Glutamatergic neuron (in vitro differentiated cells): Measurements from ENCODE around the gene SOX5. TPM values are rescaled to one million over a fixed set of nuclear protein-coding genes. Genes with fewer than 3 reads are reported as not detected.
A peak's percentile ranks its signal among the peaks of the same experiment; 100 is the strongest.

ENCODE experiments used
- DNase-seq: peaks from one replicate; pipeline ENCODE4 v3.0.0; 2022
- H3K27ac Mint-ChIP-seq: one replicate; pipeline ENCODE4 v1.8.0; 2020; ENCODE audit warnings: mild to moderate bottlenecking, mixed read lengths, inconsistent platforms; ENCODE audit not compliant: unreplicated experiment
- H3K27me3 Mint-ChIP-seq: one replicate; pipeline ENCODE4 v1.8.0; 2020; ENCODE audit warnings: mild to moderate bottlenecking, moderate library complexity, mixed read lengths, inconsistent platforms; ENCODE audit not compliant: unreplicated experiment
- H3K36me3 Mint-ChIP-seq: one replicate; pipeline ENCODE4 v1.8.0; 2020; ENCODE audit warnings: mild to moderate bottlenecking, mixed read lengths, inconsistent platforms; ENCODE audit not compliant: unreplicated experiment
- H3K4me1 Mint-ChIP-seq: one replicate; pipeline ENCODE4 v1.8.0; 2020; ENCODE audit warnings: mild to moderate bottlenecking, low read depth, mixed read lengths, inconsistent platforms; ENCODE audit not compliant: unreplicated experiment
- H3K4me3 Mint-ChIP-seq: one replicate; pipeline ENCODE4 v1.8.0; 2020; ENCODE audit warnings: mild to moderate bottlenecking, mixed read lengths, inconsistent platforms; ENCODE audit not compliant: unreplicated experiment
- H3K9me3 Mint-ChIP-seq: one replicate; pipeline ENCODE4 v1.8.0; 2020; ENCODE audit warnings: mild to moderate bottlenecking, moderate library complexity, mixed read lengths, inconsistent platforms; ENCODE audit not compliant: unreplicated experiment
- CTCF ChIP-seq: fragments of 200-600 bp; sonication (generic); IDR thresholded peaks from one replicate; pipeline ENCODE4 v1.5.0; 2021; ENCODE audit not compliant: partially characterized antibody, unreplicated experiment
- total RNA-seq: library from RNA; stranded (reverse); fragmentation: NEBNext Ultra II Directional; extraction: Animal tissue kit (Norgen Biotek cat#: 25700); gene quantifications from one replicate; pipeline ENCODE4 v1.2.1, GENCODE V29; 2021; ENCODE audit not compliant: unreplicated experiment

SOX5 gene
- total RNA-seq, 1 donor from 2014 or later = 118 TPM

DNA sequence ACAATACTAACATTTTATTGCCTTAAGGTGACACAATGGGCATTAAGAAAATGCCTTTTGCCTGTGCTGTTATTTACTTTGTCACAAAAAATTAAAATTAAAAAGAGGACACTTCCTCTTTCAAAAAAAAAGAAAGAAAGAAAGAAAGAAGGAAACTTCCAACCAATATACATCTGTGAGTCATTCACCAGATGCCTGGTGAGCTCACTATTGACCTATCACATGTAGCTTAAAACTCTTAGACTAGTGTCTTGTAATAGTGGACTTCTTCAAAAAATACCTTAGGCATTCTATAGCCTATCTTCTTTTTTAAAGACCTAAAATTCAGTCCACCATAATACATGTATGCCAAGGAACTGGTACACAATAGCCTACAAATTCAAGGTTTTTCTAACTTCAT, 4.9 kb upstream of the SOX5 start:
- Mint-ChIP-seq H3K4me1 (peaks cover 15% of the 10 kb centered on the region), H3K36me3 (peaks cover 5% of the 10 kb centered on the region), H3K27ac (no peak overlapping the region), H3K9me3 (peaks cover 4% of the 10 kb centered on the region), H3K4me3 (no peak overlapping the region), H3K27me3 (peaks cover 3% of the 10 kb centered on the region)
- DNase-seq = no peak
- no peak for TF ChIP-seq CTCF

GRCh38 chr12:23952071-23952470, 2.6 kb upstream of the SOX5 start:
- H3K4me3 Mint-ChIP-seq = peak overlapping the region; percentile 79
- DNase-seq = peak; percentile 52
- H3K27ac Mint-ChIP-seq = no peak overlapping the region
- peaks cover 5% of the 10 kb centered on the region for H3K36me3 Mint-ChIP-seq
- peaks cover 15% of the 10 kb centered on the region for H3K4me1 Mint-ChIP-seq
- H3K9me3 Mint-ChIP-seq = peaks cover 4% of the 10 kb centered on the region
- peaks cover 3% of the 10 kb centered on the region for H3K27me3 Mint-ChIP-seq
- TF ChIP-seq CTCF = no peak

DNA sequence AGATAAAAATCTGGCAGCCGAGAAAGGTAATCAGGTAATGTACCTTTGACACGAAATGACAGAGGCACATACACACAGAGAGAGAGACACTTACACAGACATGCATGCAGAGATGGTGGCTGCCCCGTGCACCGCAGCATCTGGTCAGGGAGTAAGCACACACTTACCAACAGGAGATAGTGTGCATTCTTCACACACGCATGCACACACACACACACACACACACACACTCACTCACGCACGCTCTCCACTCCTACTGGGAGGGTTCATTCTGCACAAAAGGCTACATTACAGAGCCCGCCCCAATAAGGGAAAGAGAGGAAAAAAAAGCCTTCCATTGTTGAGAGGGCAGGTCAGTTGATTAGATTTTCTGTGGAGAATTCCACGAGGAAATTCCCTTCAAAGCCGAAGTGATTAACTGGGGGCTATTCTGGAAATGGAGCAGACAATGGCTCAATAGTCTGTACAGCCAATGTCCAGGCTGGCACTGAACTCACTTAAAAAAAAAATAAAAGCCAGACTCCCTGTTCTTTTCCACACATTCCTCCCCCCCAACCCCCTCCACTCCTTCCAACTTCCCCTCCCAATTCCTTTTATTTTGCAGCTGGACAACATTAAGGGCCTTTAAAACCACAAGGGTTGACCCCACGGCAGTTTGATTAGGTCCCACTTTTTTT, 1.4 kb upstream of the SOX5 start:
- Mint-ChIP-seq H3K4me3 (no peak overlapping the region), H3K9me3 (peaks cover 4% of the 10 kb centered on the region), H3K4me1 (peaks cover 21% of the 10 kb centered on the region), H3K27me3 (peaks cover 3% of the 10 kb centered on the region), H3K36me3 (no peaks in the 10 kb centered on the region), H3K27ac (no peak overlapping the region)
- no peak for TF ChIP-seq CTCF
- peak; percentile 49 for DNase-seq

DNA sequence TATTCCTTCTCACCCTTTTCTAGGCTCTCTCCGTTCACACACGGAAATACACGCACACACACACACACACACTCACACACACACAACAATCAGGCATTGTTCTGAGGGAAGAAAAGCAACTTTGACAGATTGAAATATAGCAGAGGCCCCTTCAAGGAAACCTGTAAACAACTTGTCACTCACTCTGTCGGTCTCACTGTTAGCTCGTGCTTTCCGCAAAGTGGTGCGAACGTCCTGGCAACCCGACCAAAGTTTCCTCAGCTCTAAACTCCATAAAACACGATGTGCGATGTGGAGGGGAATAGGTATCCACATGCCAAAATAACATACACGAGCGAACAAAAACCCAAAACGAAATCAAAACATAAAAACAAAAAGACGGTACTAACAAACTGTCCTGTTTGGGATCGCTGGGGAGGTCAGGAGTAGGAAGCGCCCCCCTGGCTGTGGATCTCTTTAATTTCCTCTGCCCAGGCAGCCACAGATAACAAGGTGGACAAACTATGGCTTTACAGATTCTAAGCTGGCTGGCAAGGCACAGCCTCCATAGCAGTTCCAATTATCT, 822 bp upstream of the SOX5 start:
- no peak for DNase-seq
- no peak for TF ChIP-seq CTCF

GRCh38 chr12:23948291-23948690, 1.2 kb downstream of the SOX5 start:
- peaks cover 29% of the 10 kb centered on the region for H3K4me1 Mint-ChIP-seq
- no peak for TF ChIP-seq CTCF
- H3K27me3 Mint-ChIP-seq = peaks cover 3% of the 10 kb centered on the region
- peaks cover 4% of the 10 kb centered on the region for H3K9me3 Mint-ChIP-seq
- no peak overlapping the region for H3K27ac Mint-ChIP-seq
- DNase-seq = no peak
- H3K36me3 Mint-ChIP-seq = no peaks in the 10 kb centered on the region
- H3K4me3 Mint-ChIP-seq = no peak overlapping the region

More for the DNA sequence above, 822 bp upstream of the SOX5 start:
- Mint-ChIP-seq H3K4me1 (peaks cover 21% of the 10 kb centered on the region), H3K4me3 (no peak overlapping the region), H3K9me3 (peaks cover 4% of the 10 kb centered on the region), H3K27ac (no peak overlapping the region), H3K36me3 (no peaks in the 10 kb centered on the region), H3K27me3 (peaks cover 3% of the 10 kb centered on the region)
